H1 (cell line): ENCODE measurements around the gene TRAK1. TPM values are rescaled to one million over a fixed set of nuclear protein-coding genes. Genes with fewer than 3 reads are reported as not detected.

Experiments used
- KDM1A ChIP-seq: fragments of 200-600, 300-600 bp; sonication (generic); IDR thresholded peaks from 2 replicates; pipeline ENCODE4 v1.7.1; 2016; ENCODE audit warnings: mild to moderate bottlenecking, low read length, borderline replicate concordance
- RAD21 ChIP-seq, 2 experiments: IDR thresholded peaks in 1 of 2; conservative IDR thresholded peaks in 1 of 2; 2 replicates each; pipeline ENCODE4 v1.6.1; 2011; ENCODE audit warnings: low read depth in 2 of 2, low read length in 2 of 2, improper control_type of control experiment in 1 of 2, inconsistent platforms in 1 of 2, mild to moderate bottlenecking in 1 of 2, moderate library complexity in 1 of 2
- SIN3A ChIP-seq, 2 experiments: IDR thresholded peaks in 1 of 2; conservative IDR thresholded peaks in 1 of 2; 2 replicates each; pipeline ENCODE4 v1.6.1; 2011 to 2012; ENCODE audit warnings: low read length in 2 of 2, improper control_type of control experiment in 1 of 2, low read depth in 1 of 2, mild to moderate bottlenecking in 1 of 2
- SIX5 ChIP-seq: IDR thresholded peaks from 2 replicates; pipeline ENCODE4 v1.6.1; 2011; ENCODE audit warnings: mild to moderate bottlenecking, low read depth, low read length
- SP1 ChIP-seq: IDR thresholded peaks from 2 replicates; pipeline ENCODE4 v1.6.1; 2011; ENCODE audit warnings: low read depth, low read length
- SP2 ChIP-seq: IDR thresholded peaks from 2 replicates; pipeline ENCODE4 v1.6.1; 2012; ENCODE audit warnings: mild to moderate bottlenecking, low read length, inconsistent platforms
- SRF ChIP-seq: IDR thresholded peaks from 2 replicates; pipeline ENCODE4 v1.6.1; 2011; ENCODE audit warnings: mild to moderate bottlenecking, low read depth, low read length, moderate library complexity
- TCF12 ChIP-seq: IDR thresholded peaks from 2 replicates; pipeline ENCODE4 v1.6.1; 2011; ENCODE audit warnings: low read depth, mild to moderate bottlenecking, low read length
- TEAD4 ChIP-seq: IDR thresholded peaks from 2 replicates; pipeline ENCODE4 v1.6.1; 2012; ENCODE audit warnings: low read depth, low read length, inconsistent platforms, mixed read lengths
- polyA plus RNA-seq, 7 experiments: library from polyadenylated mRNA; depleted of rRNA in 3 of 7; stranded (reverse) in 5 of 7; unstranded in 2 of 7; fragments of >200 nt in 5 of 7; fragments of 200-250 nt in 2 of 7; gene quantifications; 1 replicate in 5 of 7; 2 replicates in 1 of 7; 4 replicates in 1 of 7; pipeline versions ENCODE4 v1.2.1 to v1.2.3, GENCODE V29; 2011 to 2013; ENCODE audit warnings: missing spikeins in 2 of 7, mixed read lengths in 2 of 7
- small RNA-seq: library from polyadenylated mRNA; stranded (forward); fragments of <200 nt; extraction: miRNeasy Mini kit (QIAGEN cat#:217004); gene quantifications from one replicate; pipeline ENCODE3, GENCODE V24; 2013; ENCODE audit not compliant: insufficient read depth
- total RNA-seq: library from RNA; stranded (reverse); fragmentation: NEBNext Ultra II Directional; extraction: Animal tissue kit (Norgen Biotek cat#: 25700); gene quantifications from 2 replicates; pipeline ENCODE4 v1.2.1, GENCODE V29; 2021

TRAK1 gene
- total and polyA plus RNA-seq, 2 of the 8 experiments (the other 6 are each of a cell fraction or from before 2014, with no cell fraction given): 21.3 to 32.7 TPM

GRCh38 chr3:42275217-42275616 lies 184.1 kb downstream of the TRAK1 start (continued):
- TF ChIP-seq SIX5: no peak
- TF ChIP-seq TCF12: no peak
- no peak for TF ChIP-seq SRF
- TF ChIP-seq KDM1A: no peak
- no peak for TF ChIP-seq RAD21 (IDR thresholded peaks at IDR 0.05 in 1 of 2, conservative IDR thresholded peaks at IDR 0.05 in 1 of 2; ENCODE audit: low read depth in 2 of 2, low read length in 2 of 2)
- TF ChIP-seq SP2: no peak
- no peak for TF ChIP-seq TEAD4
- TF ChIP-seq SP1: no peak
- no peak for TF ChIP-seq SIN3A (conservative IDR thresholded peaks at IDR 0.05 in 1 of 2, IDR thresholded peaks at IDR 0.05 in 1 of 2; ENCODE audit: low read depth in 1 of 2, low read length in 2 of 2)

Small RNAs within 50 kb of the gene (small RNA-seq; reads per million reads assigned to genes)
- not detected for gene RNU4-78P

Other genes starting within 250 kb of the TRAK1 start
- gene ULK4, start 129.3 kb upstream of the TRAK1 start, total RNA-seq: 8.8 and 10.8 TPM in 2 replicates
- 2.2 and 3.0 TPM in 2 replicates for gene ULK4, start 129.3 kb upstream of the TRAK1 start, polyA plus RNA-seq (2011; rRNA removed)
- 0.99 and 2.4 TPM in 2 replicates for gene CCK, start 174.8 kb downstream of the TRAK1 start, total RNA-seq
- 2.8 and 3.5 TPM in 2 replicates for gene CCK, start 174.8 kb downstream of the TRAK1 start, polyA plus RNA-seq (2011; rRNA removed)